HG03354 (cell line): ENCODE measurements around the gene ASRGL1.

ENCODE experiments used
- ATAC-seq: cut with Tn5 transposase; IDR thresholded peaks from one replicate; pipeline ENCODE4 v1.9.1; 2021; ENCODE audit warnings: mild to moderate bottlenecking; ENCODE audit not compliant: unreplicated experiment, poor library complexity, severe bottlenecking

The ASRGL1 gene

GRCh38 chr11:62433904-62434276 is 96.6 kb downstream of the ASRGL1 start:
- ATAC-seq: no peak

DNA sequence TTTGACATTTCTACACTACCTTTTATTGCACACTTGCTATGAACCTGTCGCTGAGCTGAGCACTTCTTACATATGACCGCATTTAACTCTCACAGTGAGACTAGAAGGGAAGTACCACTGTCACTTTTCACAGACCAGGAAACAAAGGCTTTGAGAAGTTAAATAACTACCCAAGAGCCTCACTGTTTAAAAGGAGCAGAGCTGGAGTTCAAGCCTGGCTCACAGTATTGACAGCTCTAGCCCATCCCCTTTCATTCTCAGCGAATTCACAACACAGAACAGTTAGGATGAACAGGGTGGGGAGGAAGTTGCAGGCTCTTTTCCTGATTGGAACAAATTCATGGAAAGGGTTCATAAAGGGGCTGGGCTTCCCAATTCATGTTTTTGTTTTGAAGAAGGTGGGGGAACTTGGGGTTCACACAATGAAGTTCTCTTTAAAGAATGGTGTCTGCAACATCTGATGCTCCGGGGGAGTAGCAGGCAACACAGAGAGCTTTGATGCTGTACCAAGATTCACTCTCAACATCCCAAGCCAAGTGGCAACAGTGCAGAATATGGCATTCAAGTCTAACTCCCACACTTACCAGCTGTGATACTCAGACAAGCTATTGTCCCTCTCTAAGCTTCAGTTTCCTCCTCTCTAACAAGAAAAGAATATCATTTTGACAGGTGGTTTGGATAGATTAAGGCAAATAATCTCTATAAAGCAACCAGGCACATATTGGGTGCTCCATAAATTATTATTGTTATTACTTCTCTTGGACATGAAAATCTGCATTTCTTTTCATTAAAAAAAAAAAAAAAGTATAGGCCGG is 98.8 kb downstream of the ASRGL1 start:
- no peak for ATAC-seq

DNA sequence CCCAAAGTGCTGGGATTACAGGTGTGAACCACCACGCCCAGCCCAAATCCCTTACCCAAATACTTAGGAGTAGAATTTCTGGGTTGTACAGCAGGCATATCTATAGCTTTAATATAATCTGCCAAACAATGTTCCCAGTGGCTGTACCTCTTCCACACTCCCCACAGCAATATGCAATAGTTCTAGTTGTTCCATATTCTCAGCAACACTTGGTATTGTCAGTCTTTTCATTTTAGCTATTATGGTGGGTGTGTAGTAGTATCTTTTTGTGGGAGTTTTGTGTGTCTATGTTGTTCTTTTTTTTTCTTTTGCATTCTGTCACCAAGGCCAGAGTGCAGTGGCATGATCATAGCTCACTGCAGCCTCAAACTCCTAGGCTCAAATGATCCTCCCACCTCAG is 100.4 kb downstream of the ASRGL1 start:
- ATAC-seq: no peak

DNA sequence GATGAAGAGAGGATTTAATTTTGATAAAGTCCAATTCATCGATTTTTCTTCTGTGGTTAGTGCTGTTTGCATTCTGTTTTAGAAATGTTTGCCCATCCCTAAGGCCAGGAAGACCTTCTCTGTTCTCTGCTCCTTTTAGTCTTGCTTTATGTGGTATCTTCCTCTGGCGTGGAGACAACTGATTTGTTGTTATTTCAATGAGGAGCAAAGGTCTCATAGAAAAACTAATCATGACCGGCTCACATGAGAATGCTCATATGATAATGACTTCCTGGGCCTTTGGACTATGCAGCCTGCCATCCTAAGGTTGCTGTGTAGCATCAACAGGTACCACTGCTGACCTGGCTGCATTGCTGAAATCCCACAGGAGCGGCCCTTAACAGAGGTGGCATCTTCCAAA is 101.4 kb downstream of the ASRGL1 start:
- no peak for ATAC-seq

- no peak for ATAC-seq
These were observed 102.7 kb downstream of the ASRGL1 start for GRCh38 chr11:62439785-62440602.
